HCT116 (cell line): ENCODE results near the gene PAPOLB. TPM values are rescaled to one million over a fixed set of nuclear protein-coding genes. Genes with fewer than 3 reads are reported as not detected.
A peak's percentile ranks its signal among the peaks of the same experiment; 100 is the strongest.

Experiments
- ATAC-seq: fragments of 200-7000 bp; cut with Tn5 transposase; 2 replicates; pipeline ENCODE4 v1.9.1; 2020; ENCODE audit warnings: mild to moderate bottlenecking, moderate library complexity
- BruUV-seq: library from RNA; stranded (reverse); fragments of 400-500 nt; replicated peaks from 2 replicates; lab custom pipeline; 2021; lab: Mats Ljungman, UMichigan
- CTCF ChIA-PET: fragments of 300-600 bp; sonication (Branson Sonifier 250); formaldehyde crosslinking; loops from one replicate; lab custom pipeline; 2021; ENCODE audit warnings: antibody characterized with exemption; lab: Charles Lee
- POLR2A ChIA-PET: fragments of 300-600, 350-600 bp; sonication (Branson Sonifier 250); formaldehyde crosslinking; loops from one replicate; lab custom pipeline; 2021; ENCODE audit warnings: antibody characterized with exemption; lab: Charles Lee
- RAD21 ChIA-PET, 2 experiments: fragments of 300-600 bp; sonication (Branson Sonifier 250); formaldehyde crosslinking; loops; one replicate each; lab custom pipeline; 2023; ENCODE audit warnings: low total read pairs in 2 of 2; ENCODE audit not compliant: uncharacterized antibody in 2 of 2, unreplicated experiment in 2 of 2, low non-redundant PET in 1 of 2; lab: Charles Lee
- DNase-seq: peaks from one replicate; pipeline ENCODE4 v3.0.0-alpha.2; 2010; ENCODE audit warnings: low read depth, low spot score
- H2AFZ ChIP-seq: fragments of 200-600 bp; shearing (Covaris generic), sonication (generic); 2 replicates; pipeline ENCODE4 v1.6.1; 2017; ENCODE audit warnings: low read depth, mixed run types, mixed read lengths, antibody characterized with exemption, low read length; ENCODE audit not compliant: poor library complexity, severe bottlenecking
- H3K27ac ChIP-seq: 2 replicates; pipeline ENCODE4 v1.5.1; 2012; ENCODE audit warnings: low read depth, low read length
- H3K27me3 ChIP-seq: fragments of 200-600 bp; sonication (generic); 2 replicates; pipeline ENCODE4 v1.6.1; 2016; ENCODE audit warnings: mixed run types, low read length, mixed read lengths; ENCODE audit not compliant: insufficient read depth
- H3K36me3 ChIP-seq, 2 experiments: fragments of 200-500 bp in 1 of 2; fragments of 200-600 bp in 1 of 2; sonication (Bioruptor generic) in 1 of 2; sonication (generic) in 1 of 2; 2 replicates each; pipeline versions ENCODE4 v1.5.1 to v1.6.1; 2014 to 2016; ENCODE audit warnings: low read length in 2 of 2, inconsistent platforms in 1 of 2, mixed read lengths in 1 of 2, mixed run types in 1 of 2; ENCODE audit not compliant: insufficient read depth in 2 of 2, control insufficient read depth in 1 of 2
- H3K4me1 ChIP-seq, 2 experiments: fragments of 200-600 bp in 1 of 2; sonication (generic) in 1 of 2; 2 replicates each; pipeline versions ENCODE4 v1.5.1 to v1.6.1; 2012 to 2017; ENCODE audit warnings: low read length in 2 of 2, inconsistent platforms in 1 of 2, mild to moderate bottlenecking in 1 of 2, mixed read lengths in 1 of 2, mixed run types in 1 of 2, moderate library complexity in 1 of 2; ENCODE audit not compliant: insufficient read depth in 2 of 2, control insufficient read depth in 1 of 2
- H3K4me2 ChIP-seq: fragments of 200-600 bp; sonication (generic); 2 replicates; pipeline ENCODE4 v1.6.1; 2017; ENCODE audit warnings: mixed run types, low read length, mixed read lengths
- H3K4me3 ChIP-seq, 2 experiments: fragments of 200-600 bp in 1 of 2; sonication (generic) in 1 of 2; replicated peaks in 1 of 2; 2 replicates each; pipeline ENCODE4 v1.5.1; 2011 to 2016; ENCODE audit warnings: low read length in 2 of 2, control low read depth in 1 of 2, low read depth in 1 of 2, mild to moderate bottlenecking in 1 of 2, mixed read lengths in 1 of 2, mixed run types in 1 of 2
- H3K79me2 ChIP-seq: fragments of 200-600 bp; sonication (generic); 2 replicates; pipeline ENCODE4 v1.6.1; 2017; ENCODE audit warnings: mild to moderate bottlenecking, mixed run types, low read length, moderate library complexity, mixed read lengths; ENCODE audit not compliant: insufficient read depth
- H3K9ac ChIP-seq: fragments of 200-600 bp; sonication (generic); 2 replicates; pipeline ENCODE4 v1.6.1; 2016; ENCODE audit warnings: low read length, mixed read lengths
- H3K9me2 ChIP-seq: fragments of 200-600 bp; sonication (generic), shearing (Covaris generic); 2 replicates; pipeline ENCODE4 v1.6.1; 2017; ENCODE audit warnings: mixed run types, mild to moderate bottlenecking, moderate library complexity; ENCODE audit not compliant: insufficient read depth
- H3K9me3 ChIP-seq, 2 experiments: fragments of 200-500 bp in 1 of 2; fragments of 200-600 bp in 1 of 2; sonication (Bioruptor generic) in 1 of 2; sonication (generic) in 1 of 2; 2 replicates each; pipeline ENCODE4 v1.6.1; 2014 to 2017; ENCODE audit warnings: low read length in 2 of 2, mixed read lengths in 2 of 2, inconsistent platforms in 1 of 2, low read depth in 1 of 2, mild to moderate bottlenecking in 1 of 2, mixed run types in 1 of 2, moderate library complexity in 1 of 2; ENCODE audit not compliant: control insufficient read depth in 1 of 2, insufficient read depth in 1 of 2
- H4K20me1 ChIP-seq: fragments of 200-600 bp; sonication (generic), shearing (Covaris generic); 2 replicates; pipeline ENCODE4 v1.6.1; 2017; ENCODE audit warnings: mixed run types, mild to moderate bottlenecking, moderate library complexity; ENCODE audit not compliant: insufficient read depth
- CTCF ChIP-seq, 3 experiments: fragments of 200-600 bp in 1 of 3; sonication (generic) in 1 of 3; IDR thresholded peaks in 2 of 3; conservative IDR thresholded peaks in 1 of 3; 2 replicates each; pipeline ENCODE4 v1.5.1; 2012 to 2017; ENCODE audit warnings: low read depth in 2 of 3, low read length in 2 of 3, antibody characterized with exemption in 1 of 3, borderline replicate concordance in 1 of 3, control low read depth in 1 of 3, mild to moderate bottlenecking in 1 of 3, mixed read lengths in 1 of 3, mixed run types in 1 of 3, moderate library complexity in 1 of 3; ENCODE audit not compliant: insufficient read depth in 1 of 3
- ELF1 ChIP-seq: IDR thresholded peaks from 2 replicates; pipeline ENCODE4 v1.6.1; 2012; ENCODE audit warnings: low read depth, borderline replicate concordance
- POLR2A ChIP-seq: IDR thresholded peaks from 2 replicates; pipeline ENCODE4 v1.7.0; 2011; ENCODE audit warnings: borderline replicate concordance; ENCODE audit not compliant: insufficient read depth, insufficient read length; ENCODE audit errors: extremely low read depth
- REST ChIP-seq: IDR thresholded peaks from 2 replicates; pipeline ENCODE4 v1.6.1; 2012; ENCODE audit warnings: low read depth
- SIN3A ChIP-seq: IDR thresholded peaks from 2 replicates; pipeline ENCODE4 v1.6.1; 2012; ENCODE audit warnings: low read depth
- SRF ChIP-seq: IDR thresholded peaks from 2 replicates; pipeline ENCODE4 v1.6.1; 2012; ENCODE audit warnings: low read depth
- YY1 ChIP-seq: IDR thresholded peaks from 2 replicates; pipeline ENCODE4 v1.6.1; 2011; ENCODE audit warnings: low read length, low read depth, moderate library complexity, mild to moderate bottlenecking; ENCODE audit not compliant: insufficient replicate concordance; ENCODE audit errors: extremely low read depth
- intact Hi-C: fragments of 100-400 bp; cut with micrococcal nuclease; formaldehyde crosslinking; loops from 2 replicates; pipeline ENCODE4 v1.10.0; 2022
- total RNA-seq: library from RNA; stranded (reverse); gene quantifications from one replicate; pipeline ENCODE4 v1.2.1, GENCODE V29; 2021; ENCODE audit not compliant: unreplicated experiment

PAPOLB gene
- total RNA-seq, 1 experiment from 2014 or later = 0.20 TPM

- no peak for TF ChIP-seq CTCF (IDR thresholded peaks at IDR 0.05 in 2 of 3, conservative IDR thresholded peaks at IDR 0.05 in 1 of 3; ENCODE audit: borderline replicate concordance in 1 of 3, insufficient read depth in 1 of 3, low read depth in 2 of 3, low read length in 2 of 3)
- no peak for TF ChIP-seq SRF
- no peak for TF ChIP-seq SIN3A
These were observed 21.2 kb upstream of the PAPOLB start (continued) for GRCh38 chr7:4883033-4883371.

- BruUV-seq = TSS peak; percentile 57
- 0 out of 2 replicates have a peak, but pooled peaks cover 4% of the 10 kb centered on the region for H3K79me2 ChIP-seq
- no peak for ATAC-seq
- H2AFZ ChIP-seq = no peak overlapping the region
- RAD21 ChIA-PET = no interaction called here
- no peaks in the 10 kb centered on the region for H4K20me1 ChIP-seq
- DNase-seq = no peak
- TF ChIP-seq POLR2A (no peak), REST (no peak), SRF (no peak), YY1 (no peak), ELF1 (no peak)
- TF ChIP-seq, all 23 proteins: peak for 0
- Histone ChIP-seq H3K27ac (no peak overlapping the region), H3K27me3 (no peaks in the 10 kb centered on the region), H3K4me3 (peak overlapping the region; percentile 45 to 71), H3K9ac (peak overlapping the region; percentile 80), H3K36me3 (no peaks in the 10 kb centered on the region; a peak in 1 of 4 replicates), H3K9me3 (no peaks in the 10 kb centered on the region), H3K9me2 (no peaks in the 10 kb centered on the region), H3K4me2 (peak overlapping the region; percentile 68), H3K4me1 (peaks cover 0 to 8% of the 10 kb centered on the region in 2 experiments; a peak in 2 of 4 replicates)
- intact Hi-C loops = loop anchor here (1.0 to 2.0 kb wide), 2 partner anchors 52 to 84 kb away; no protein-coding TSS in a partner anchor
- CTCF ChIA-PET = interaction anchor here (1.5 to 2.1 kb wide), 4 partner anchors 27 to 91 kb away, joined by 3 to 14 read pairs (median 4); no protein-coding TSS in a partner anchor
- POLR2A ChIA-PET = no interaction called here
These were observed 20.6 kb upstream of the PAPOLB start for GRCh38 chr7:4882169-4883032.
